Measurements from ENCODE around the gene TBC1D4.
"Not testable (repeated sequence)": the region's sequence is repeated elsewhere in the genome, so short reads cannot be mapped to it uniquely, and the experiment has no call there.

TBC1D4 gene

DNA sequence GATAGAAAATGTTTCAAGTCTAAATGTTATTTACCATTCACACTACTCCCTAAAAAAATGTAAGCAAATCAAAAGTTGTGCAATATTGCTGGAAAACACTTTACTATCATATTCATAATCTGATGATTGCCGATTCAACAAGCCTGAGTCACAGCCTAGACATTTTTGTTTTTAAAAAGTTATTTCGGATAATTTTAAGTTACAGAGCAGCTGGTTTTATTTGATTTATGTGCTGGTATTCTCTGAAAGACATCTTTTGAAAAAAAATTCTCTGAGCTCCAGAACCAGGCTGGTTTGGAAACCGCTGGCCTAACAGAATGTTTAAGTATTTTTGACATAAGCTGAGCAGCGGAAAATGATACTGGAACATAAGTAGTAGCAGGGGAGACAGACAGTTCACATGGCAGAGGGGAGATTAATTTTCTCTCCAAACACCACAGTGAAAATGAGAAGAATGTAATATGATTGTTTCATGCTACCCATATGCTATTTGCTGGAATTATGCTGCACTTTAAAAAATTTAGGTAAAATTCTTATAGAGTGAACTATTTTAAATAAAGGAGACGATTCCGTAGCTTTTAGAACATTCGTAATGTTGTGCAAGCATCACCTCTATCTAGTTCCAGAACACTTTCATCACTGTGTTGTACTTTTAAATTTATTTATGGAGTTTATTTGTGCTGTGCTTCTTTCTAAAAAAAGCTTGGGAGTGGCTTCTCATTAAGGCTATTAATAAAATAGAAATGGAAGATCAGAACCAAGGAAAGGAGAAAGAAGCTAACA, 36.1 kb downstream of the TBC1D4 start:
- FAIRE-seq, result peak; percentile 27

DNA sequence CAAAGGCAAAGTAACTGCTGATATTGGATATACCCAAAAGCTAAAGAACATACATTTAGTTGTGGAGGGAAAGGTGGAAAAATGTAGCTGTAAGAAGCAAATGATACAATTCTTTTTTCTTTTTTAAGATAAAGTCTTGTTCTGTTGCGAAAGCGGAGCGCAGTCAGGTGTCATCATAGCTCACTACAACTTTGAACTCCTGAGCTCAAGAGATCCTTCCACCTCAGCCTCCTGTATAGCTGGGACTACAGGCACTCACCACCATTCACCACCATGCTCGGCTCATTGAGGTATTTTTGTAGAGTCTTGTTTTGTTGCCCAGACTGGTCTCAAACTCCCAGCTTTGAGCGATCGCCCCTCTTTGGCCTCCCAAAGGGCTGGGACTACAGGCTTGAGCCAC, 38.0 kb downstream of the TBC1D4 start:
- no peak for FAIRE-seq

DNA sequence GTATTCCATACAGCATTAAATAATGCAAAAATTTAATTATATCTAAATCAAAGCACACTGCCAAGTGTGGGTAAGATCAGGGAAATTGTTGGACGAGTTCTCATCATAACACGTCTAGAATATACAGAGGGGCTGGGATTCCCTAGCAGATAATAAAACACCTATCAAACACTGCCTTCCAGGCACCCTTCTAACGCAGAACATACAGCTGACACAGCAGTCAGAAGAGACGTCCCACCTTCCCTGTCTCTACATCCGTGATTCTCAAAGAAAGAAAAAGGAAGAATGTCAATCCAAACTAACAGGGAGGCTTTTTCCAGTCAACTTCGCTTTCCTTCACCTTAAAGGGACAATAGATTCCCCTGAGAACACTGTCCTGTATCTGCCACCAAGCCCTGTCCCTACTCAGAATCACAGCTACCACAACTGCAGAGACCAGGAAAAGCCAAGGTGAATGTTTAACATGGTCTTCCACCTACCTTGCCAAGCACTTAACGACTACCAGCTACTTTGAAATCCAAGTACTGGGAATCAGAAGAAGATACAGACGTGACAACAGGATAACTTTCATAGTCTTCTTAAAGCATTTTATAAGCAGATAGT, 38.5 kb downstream of the TBC1D4 start:
- no peak for FAIRE-seq

DNA sequence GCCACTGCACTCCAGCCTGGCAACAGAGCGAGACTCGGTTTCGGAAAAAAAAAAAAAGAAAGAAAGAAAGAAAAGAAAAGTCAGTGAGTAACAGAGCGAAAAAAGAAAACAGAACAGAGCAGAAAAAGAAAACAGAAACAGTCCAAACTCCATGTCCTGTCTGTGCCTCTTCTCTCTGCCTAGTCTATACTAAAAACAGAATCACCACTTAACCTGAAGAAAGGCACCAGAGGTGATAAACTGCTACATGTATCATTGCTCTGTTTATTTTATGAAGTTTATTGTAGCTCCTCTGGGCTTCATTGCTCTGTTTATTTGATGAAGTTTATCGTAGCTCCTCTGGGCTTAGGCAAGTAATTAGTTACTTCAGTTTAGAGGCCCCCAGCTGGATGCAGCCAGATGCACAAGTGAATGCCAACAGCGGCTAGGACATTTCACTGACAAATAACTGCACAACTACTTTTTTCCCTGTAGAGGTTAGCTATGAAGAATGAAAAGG, 39.2 kb downstream of the TBC1D4 start:
- no peak for FAIRE-seq

DNA sequence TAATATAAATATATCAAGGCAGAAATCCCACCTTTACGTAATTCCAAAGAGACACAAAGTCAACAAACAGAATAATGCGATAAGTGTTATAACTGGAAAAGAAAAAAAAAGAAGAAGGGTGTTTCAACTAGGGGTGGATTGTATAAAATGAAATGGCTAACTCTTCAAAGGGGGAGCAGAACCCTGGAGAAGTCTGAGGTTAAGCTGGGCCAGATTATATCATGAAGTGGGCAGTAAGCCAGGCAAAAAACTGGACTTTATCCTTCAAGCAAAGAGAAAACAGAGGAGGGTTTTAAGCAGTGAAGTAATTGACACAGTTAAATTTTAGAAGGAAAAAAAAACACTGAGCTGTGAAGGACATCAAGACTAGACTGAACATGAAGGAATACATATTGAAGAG, 41.9 kb downstream of the TBC1D4 start:
- peak; percentile 82 for FAIRE-seq

DNA sequence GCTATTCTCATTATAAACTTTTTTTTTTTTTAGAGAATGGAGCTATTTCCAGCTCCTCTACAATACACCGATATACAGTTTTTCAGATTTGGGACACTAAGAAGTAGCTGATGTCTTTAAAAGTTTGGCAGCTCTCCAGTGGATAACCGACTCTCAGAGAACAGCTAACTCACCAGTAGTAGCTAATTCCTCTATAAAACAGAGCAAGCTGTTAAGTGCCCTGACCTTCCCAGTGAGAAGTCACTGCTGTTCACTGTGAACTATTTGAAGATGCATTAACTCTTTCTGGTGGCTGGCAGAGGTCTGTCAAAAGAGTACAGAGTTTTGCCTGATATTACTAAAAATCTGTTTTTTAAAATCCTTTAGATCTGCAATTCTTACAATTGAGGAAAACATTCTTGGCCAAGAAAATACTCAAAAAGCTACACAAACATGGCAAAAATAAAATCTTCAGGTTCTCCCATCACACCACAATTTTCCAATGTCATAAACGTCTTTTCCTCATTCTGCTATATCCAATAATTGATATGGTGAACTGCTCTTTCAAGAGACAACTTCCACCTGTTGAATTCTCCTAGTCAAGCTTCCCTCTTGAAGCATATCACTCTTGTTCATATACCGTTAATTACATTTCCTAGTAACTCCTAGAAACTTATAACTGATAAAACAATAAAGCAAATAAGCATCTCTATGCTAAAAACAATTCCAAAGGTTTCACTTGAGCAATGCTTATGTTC, 44.2 kb downstream of the TBC1D4 start:
- FAIRE-seq, result no peak

DNA sequence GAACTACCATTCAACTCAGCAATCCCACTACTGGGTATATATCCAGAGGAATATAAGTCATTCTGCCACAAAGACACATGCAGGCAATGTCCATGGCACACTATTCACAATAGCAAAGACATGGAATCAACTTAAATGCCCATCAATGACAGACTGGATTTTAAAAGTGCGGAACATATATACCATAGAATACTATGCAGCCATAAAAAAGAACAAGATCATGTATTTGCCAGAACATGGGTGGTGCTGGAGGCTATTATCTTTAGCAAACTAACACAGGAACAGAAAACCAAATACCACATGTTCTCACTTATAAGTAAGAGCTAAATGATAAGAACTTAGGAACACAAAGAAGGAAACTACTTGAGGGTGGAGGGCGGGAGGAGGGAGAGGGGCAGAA, 47.8 kb downstream of the TBC1D4 start:
- not testable (repeated sequence) for FAIRE-seq

DNA sequence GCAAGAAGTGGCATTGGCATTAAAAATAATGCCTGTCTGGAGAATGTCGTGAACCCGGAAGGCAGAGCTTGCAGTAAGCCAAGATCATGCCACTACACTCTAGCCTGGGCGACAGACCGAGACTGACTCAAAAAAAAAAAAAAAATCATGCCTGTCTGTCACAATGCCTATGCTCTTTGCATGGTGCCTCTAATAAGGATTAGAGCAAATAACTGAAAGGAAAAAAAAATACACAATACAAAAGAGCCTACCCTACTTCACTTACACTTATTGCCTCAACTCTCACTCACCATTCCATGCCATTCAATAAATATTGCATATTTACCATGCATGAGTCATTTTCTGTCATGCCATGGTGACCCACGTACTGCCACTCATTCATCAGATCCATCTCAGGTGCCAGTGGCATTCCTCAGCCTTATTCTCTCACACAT, 49.1 kb downstream of the TBC1D4 start:
- no peak for FAIRE-seq

DNA sequence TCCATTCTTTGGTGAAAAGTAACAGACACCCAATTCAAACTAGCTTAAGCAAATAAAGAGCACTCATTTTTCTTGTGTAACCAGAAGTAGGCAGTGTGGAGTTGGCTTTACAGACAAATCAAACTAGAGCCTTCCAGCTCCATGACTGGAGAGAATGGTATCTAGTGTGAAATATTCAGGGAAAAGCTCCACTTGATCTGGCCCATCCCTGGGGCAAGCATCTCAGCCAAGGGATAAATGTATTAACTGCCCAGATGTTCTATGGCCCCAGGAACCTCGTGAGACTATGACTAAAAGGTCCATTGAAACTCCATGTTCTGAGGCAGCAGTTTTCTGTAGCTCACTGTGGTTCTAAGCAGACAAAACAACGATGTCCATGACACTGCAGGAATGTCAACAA, 49.9 kb downstream of the TBC1D4 start:
- FAIRE-seq, result no peak

DNA sequence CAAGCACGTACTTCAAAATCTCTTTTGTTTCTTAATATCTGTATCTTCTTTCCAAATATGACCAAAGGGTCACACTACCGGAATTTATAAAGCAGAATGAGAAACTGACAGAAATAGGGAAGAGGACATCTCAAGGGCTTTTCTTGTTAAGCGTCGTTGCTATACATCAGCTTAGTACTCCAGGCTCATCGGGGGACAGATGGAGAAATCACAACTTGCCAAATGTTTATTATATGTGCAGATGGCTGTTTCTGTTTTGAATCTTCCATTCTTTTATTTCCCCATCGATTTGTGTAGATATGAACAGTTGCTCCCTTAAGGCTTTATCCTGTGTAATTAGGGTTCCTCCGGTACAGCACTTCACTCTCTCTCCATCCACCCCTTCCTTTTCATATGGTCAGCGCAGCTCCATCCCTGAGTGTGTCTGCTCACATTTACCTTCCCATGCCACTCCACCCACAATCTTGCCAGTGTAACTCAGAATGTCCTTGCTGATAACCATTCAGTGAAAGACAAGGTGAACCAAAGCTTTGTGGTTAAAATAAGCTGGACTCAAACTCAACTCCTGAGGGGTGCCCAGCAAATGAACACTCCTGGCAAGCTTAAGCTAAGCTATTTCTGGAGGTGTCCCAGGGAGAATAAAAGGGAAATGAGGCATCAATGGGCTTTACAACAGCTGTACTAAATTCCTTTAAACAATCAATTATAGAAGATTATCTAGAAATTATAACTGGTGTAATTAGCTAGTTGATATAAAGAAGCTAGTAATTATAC, 51.3 kb downstream of the TBC1D4 start:
- no peak for FAIRE-seq

DNA sequence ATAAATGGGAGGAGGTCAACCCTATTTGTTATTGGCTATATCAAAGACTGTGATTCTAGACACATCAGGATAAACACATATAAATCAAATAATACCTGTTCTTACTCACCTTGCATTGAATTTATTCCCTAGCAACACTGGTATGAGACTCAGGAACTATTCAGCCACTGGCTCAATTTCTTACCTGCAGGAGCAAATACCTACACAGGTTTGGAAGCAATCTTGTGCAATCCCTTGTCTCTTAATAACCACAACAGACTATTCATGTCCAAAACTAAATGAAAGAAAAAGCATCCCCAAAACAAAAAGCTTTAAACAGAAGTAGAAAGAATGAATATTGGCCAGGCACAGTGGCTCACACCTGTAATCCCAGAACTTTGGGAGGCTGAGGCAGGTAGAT, 55.5 kb downstream of the TBC1D4 start:
- no peak for FAIRE-seq

DNA sequence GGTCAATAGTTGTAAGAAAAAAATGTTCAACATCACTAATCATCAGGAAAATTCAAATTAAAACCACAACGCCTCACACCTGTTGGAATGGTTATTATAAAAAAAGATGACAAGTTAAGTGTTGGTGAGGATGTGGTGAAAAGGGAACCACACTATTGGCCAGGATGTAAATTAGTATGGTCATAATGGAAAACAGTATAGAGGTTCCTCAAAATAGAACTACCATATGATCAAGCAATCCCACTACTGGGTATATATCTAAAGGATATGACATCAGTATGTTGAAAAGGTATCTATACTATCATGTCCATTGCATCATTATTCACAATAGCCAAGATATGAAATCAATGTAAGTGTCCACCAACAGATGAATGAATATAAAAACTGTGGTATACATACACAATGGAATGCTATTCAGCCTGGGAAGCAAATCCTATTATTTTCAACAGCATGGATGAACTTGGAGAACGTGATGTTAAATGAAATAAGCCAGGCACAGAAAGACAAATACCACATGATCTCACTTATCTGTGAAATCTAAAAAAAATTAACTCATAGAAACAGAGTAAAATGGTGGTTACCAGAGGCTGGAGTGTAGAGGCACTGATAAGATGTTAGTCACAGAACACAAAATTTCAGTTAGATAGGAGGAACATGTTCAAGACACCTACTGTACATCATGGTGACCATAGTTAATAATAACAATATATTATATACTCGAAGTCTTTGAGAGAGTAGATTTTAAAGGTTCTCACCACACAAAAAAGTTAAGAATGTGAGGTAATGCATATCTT, 56.6 kb downstream of the TBC1D4 start:
- FAIRE-seq, result no peak

DNA sequence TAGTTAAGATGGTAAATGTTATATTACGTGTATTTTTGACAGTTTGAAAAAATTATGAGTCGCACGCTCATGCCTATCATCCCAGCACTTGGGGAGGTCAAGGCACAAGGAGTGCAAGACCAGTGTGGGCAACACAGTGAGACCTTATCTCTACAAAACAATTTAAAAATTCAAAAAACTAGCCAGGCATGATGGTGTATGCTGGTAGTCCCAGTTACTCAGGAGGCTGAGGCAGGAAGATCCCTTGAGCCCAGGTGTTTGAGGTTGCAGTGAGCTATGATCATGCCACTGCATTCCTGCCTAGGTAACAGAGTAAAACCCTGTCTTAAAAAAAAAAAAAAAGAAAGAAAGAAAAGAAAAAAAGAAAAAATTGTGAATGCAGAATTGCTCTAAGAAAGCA, 58.0 kb downstream of the TBC1D4 start:
- no peak for FAIRE-seq

DNA sequence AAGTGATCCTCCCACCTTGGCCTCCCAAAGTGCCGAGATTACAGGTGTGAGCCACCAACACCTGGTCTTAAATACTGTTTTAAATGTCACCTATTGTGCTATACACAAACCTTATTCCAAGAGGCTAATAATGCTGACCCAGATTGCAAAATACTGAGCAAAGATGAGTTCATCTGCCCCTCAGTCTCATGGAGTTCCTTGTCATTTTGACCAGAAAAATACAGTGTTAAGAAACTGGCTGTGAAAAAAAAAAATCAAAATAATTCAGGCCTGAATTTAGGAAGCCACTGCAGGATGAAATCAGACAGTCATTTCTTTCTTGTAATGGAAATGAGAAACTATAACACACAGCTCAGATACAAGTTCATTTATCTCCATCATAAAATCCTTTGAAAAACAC, 59.9 kb downstream of the TBC1D4 start:
- peak; percentile 45 for FAIRE-seq

DNA sequence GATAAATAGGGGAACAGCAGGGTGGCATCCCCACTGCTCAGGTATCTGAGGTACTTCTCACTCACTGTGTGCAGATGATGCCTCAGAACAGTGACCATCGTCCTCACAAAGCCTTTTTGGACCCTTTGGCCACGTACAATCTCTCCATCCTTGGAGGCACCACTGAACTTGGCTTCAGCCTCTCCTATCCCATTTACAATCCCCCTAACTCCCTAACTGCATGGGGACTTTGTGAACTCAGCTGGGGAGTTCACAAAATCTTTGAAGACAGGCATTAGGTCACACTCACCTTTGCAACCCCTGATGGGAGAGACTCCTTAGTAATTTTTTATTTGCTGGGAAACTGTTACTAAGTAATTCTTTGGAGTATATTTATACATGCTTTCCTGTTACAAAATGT, 60.8 kb downstream of the TBC1D4 start:
- peak; percentile 41 for FAIRE-seq

DNA sequence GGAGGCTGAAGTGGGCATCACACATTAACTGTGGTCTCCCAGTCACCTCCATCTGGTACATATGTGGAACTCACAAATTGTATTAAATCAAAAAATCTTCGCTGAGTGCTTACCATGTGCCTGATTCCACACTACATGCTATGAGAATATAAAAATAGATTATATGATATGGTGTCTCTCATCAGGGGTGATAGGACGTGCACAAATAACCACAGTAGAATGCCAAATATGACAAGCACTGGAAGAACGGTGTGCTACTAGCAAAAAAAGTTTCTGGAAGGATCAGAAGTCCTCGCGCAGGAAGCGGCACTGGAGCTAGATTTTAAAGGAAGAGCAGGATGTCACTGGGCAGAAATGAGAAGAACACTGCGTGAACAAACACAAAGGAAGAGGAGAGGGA, 62.3 kb downstream of the TBC1D4 start:
- no peak for FAIRE-seq

DNA sequence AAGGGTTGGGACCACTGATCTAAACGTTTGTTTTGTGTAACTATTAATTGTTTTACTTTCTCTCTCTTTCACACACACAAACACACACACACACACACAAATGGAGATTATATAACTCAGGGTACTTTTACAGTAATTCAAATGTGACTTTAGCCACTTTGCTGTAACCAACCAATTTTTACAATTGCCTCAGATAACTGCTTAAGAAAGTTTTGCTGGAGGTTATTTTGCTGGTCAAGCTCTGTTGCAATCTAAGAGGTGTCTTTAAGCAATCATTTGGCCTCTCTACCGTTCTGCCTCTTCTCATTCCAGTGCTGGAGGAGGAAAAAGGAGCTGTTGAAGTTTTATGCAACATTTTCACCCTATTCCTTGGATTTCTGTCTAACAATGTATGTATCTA, 63.0 kb downstream of the TBC1D4 start:
- no peak for FAIRE-seq

DNA sequence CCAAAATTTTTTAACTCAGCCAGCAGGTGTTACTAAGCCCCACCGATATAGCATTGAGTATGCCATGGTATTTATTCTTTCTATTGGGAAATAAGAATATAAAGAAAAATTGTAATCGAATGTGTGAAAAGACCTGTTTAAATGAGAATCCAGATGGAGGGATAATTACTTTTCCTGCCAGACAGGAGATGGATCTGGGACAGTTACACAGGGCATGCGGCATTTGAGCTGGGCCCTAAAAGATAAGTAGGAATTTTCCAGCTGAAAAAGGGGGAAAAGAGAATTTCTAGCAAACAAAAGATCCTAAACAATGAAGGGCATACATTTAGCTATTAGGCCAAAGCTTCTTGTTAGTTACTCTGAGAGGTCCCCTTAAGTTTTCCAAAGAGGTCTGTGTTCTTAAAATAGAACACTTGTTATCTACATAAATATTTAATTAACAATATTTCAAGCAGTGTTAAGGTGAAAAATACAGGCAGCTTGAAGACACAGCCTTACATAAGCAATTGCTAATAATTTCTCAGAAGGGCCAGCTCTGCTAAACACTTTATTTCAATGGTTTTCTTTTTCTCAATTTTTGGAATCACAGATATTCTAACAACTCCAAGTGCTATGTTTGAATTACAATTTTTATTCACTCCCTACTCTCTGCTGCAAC, 63.7 kb downstream of the TBC1D4 start:
- no peak for FAIRE-seq

DNA sequence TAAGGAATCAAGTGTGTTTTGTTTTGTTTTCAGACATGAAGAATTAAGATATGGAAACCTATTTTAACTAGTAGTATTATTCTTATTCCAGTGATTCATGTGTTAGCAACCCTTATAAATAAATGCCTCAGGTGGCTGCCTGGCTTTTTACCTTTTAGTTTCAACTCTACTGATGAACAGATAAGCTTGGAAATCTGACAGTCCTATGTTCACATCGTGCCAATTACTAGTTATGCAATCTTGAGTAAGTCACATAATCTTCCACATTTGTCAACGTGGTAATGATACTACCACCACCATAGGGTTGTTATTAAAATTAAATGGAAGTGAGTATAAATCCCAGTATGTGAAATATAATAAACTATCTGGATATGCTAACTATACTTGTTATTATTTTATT, 64.3 kb downstream of the TBC1D4 start:
- peak; percentile 36 for FAIRE-seq

DNA sequence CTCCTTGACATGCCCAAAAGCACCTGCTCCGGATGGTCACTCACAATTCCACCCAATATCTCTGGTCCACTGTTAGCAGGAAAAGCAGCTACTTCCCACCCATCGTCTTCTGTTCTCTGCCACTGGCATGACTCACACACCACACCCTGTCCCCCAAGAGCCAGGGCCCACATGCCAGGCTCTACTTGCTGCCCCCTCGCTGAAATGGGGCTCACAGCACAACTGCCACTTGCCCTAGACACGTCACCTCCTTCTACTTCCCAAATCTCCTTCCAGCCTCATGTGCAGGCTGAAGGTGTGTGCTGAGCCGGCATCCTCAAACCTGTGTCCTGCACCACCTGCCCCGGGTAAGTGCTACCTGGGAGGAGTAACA, 65.0 kb downstream of the TBC1D4 start:
- no peak for FAIRE-seq

DNA sequence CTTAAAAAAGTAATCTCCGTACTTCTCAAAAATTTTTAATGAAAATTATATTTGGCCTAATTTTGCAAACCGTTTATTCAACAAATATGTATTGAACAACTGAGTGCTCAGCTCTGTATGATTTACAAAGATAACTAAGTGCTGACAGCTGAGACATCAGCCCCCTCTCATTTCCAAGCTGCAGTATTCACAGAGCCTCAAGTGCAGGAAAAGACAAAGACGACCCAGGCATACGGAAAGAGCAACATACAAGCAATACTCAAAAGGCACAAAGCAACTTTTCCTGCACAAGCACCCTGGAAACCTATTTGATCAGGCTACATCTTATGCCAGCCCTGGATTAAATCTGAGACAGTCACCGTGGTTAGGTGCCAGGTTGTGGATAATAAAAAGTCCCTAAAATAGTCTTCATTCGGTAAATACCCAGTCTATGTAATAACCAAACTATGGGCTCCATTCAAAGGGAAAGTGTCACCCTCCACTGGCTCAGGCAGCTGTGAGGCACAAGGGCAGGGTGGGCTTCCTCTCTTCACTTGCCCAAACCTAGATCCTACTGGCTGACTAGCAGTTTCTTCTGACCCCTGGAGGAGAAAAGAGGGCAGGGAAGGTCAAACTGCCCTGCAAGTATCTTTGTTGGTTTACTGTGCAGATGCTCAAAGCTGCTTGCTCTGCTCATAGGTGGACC, 65.5 kb downstream of the TBC1D4 start:
- FAIRE-seq, result no peak
